Lower leg skin (tissue), 3 donors: ENCODE data around the gene GALNT1.

Experiments used
- POLR2A ChIP-seq, 2 donors: fragments of 450-650 bp; IDR thresholded peaks; one replicate each; pipeline ENCODE4 v1.6.1; 2016 to 2017; ENCODE audit warnings: antibody characterized with exemption in 2 of 2, mild to moderate bottlenecking in 1 of 2, moderate library complexity in 1 of 2
- TF ChIP-seq, protein P1 (sequence below), 3 donors: fragments of 450-650 bp; IDR thresholded peaks; one replicate each; pipeline ENCODE4 v1.5.1; 2016; ENCODE audit warnings: antibody characterized with exemption in 3 of 3, mild to moderate bottlenecking in 3 of 3, moderate library complexity in 2 of 3

DNA sequence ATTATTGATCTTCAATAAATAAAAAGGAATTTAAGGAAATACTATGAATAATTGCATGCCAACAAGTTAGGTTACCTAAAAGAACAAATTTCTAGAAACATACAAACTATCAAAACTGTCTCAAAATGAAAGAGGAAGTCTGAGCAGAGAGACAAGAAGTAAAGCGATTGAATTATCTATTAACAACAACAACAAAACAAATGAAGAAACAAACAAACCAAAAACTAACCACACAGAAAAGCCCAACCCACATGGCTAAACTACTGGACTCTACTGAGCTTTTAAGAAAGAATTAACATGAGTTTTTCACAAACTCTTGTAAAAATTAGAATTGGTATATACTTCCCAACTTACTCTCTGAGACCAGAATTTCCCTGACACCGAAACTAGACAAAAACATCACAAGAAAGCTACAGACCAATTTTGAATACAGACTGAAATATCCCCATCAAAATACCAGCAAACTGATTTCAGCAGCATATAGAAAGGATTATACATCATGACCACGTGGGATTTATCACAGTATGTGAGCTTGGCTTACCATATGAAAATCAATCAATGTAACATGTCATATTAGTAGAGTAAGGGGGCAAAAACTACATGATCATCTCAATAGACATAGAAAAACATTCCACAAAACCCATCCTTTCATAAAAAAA lies 16.6 kb upstream of the GALNT1 start:
- TF ChIP-seq, protein P1, sequence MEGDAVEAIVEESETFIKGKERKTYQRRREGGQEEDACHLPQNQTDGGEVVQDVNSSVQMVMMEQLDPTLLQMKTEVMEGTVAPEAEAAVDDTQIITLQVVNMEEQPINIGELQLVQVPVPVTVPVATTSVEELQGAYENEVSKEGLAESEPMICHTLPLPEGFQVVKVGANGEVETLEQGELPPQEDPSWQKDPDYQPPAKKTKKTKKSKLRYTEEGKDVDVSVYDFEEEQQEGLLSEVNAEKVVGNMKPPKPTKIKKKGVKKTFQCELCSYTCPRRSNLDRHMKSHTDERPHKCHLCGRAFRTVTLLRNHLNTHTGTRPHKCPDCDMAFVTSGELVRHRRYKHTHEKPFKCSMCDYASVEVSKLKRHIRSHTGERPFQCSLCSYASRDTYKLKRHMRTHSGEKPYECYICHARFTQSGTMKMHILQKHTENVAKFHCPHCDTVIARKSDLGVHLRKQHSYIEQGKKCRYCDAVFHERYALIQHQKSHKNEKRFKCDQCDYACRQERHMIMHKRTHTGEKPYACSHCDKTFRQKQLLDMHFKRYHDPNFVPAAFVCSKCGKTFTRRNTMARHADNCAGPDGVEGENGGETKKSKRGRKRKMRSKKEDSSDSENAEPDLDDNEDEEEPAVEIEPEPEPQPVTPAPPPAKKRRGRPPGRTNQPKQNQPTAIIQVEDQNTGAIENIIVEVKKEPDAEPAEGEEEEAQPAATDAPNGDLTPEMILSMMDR (IDR thresholded peaks at IDR 0.05), result no peak
- no peak for TF ChIP-seq POLR2A (IDR thresholded peaks at IDR 0.05)
